Subcutaneous adipose tissue (tissue), 4 donors: ENCODE results near the gene SUN1. TPM values are rescaled to one million over a fixed set of nuclear protein-coding genes. Genes with fewer than 3 reads are reported as not detected.

ENCODE experiments used
- total RNA-seq, 4 donors: library from RNA; depleted of rRNA; stranded (reverse); fragments of >200 nt; gene quantifications; one replicate each; pipeline ENCODE4 v1.1.0, GENCODE V29; 2016
- TF ChIP-seq, protein P1 (sequence below): fragments of 450-650 bp; IDR thresholded peaks from one replicate; pipeline ENCODE4 v1.5.1; 2016; ENCODE audit warnings: low read depth, mild to moderate bottlenecking, control low read depth, antibody characterized with exemption, moderate library complexity

The SUN1 gene
- total RNA-seq, 4 donors from 2014 or later, result 103 to 239 (median 166) TPM

DNA sequence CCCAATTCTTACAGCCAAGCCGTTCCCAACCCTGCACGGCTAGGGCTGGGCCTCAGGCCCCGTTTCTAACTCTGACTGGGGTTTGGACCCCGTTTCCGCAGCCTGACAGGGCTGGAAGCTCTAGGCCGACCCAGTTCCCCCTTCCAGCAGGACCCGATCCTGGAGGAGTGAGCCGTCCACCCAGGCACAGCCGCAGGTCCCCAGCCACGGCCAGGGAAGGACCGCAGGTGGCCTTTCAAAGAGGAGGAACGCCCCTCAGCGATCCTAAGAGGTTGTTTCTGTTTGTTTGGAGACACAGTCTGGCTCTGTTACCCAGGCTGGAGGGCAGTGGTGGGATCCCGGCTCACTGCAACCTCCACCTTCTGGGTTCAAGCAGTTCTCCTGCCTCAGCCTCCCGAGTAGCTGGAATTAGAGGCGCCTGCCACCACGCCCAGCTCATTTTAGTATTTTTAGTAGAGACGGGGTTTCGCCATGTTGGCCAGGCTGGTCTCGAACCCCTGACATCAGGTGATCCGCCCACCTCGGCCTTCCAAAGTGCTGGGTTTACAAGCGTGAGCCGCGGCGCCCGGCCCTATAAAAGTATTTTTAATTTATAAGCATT, 43.3 kb downstream of the SUN1 start:
- TF ChIP-seq, protein P1, sequence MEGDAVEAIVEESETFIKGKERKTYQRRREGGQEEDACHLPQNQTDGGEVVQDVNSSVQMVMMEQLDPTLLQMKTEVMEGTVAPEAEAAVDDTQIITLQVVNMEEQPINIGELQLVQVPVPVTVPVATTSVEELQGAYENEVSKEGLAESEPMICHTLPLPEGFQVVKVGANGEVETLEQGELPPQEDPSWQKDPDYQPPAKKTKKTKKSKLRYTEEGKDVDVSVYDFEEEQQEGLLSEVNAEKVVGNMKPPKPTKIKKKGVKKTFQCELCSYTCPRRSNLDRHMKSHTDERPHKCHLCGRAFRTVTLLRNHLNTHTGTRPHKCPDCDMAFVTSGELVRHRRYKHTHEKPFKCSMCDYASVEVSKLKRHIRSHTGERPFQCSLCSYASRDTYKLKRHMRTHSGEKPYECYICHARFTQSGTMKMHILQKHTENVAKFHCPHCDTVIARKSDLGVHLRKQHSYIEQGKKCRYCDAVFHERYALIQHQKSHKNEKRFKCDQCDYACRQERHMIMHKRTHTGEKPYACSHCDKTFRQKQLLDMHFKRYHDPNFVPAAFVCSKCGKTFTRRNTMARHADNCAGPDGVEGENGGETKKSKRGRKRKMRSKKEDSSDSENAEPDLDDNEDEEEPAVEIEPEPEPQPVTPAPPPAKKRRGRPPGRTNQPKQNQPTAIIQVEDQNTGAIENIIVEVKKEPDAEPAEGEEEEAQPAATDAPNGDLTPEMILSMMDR, result no peak

GRCh38 chr7:876077-876971, 44.0 kb downstream of the SUN1 start, which contains the start of gene GET4:
GET4 (plus strand) TSS chr7:876554; CDS start chr7:876646, 92 bp downstream.
- TF ChIP-seq, protein P1, result no peak

DNA sequence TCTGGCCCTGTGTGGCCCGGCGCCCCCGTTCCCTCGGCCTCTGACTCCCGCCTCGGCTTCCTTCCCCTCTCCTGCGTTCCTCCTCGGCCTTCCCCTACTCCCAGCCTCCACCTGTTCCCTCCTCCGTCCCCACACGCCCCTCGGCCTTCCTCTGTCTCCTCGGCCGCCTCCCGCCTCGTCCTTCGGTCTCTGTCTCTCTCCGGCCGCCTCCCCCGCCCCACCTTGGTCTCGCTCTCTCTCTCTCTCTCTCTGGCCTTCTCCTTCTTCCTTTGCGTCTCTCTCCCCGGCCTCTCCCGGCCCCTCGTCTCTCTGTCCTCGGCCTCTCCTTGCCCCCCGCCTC, 44.7 kb downstream of the SUN1 start:
- TF ChIP-seq, protein P1, result no peak

GRCh38 chr7:877312-878232, 45.3 kb downstream of the SUN1 start:
- TF ChIP-seq, protein P1, result no peak

DNA sequence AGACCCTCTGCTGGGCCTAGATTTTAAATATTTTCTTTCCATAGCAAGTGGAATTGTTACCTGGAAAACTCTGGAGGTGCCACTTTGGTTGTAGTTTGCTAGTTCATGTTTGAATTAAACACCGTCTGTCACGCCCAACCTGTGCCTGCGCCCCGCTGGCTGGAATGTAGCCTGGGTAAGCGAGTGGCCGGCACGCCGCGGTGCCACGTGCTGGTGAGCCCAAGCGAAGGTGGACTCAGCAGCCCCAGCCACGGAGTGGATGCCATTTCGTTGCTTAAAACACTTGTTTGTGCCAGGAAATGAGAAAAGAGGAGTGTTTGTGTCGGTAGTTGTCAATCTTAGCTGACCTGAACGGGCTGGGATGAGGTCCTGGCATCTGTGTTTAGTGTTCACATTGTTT, 46.8 kb downstream of the SUN1 start:
- TF ChIP-seq, protein P1, result no peak

DNA sequence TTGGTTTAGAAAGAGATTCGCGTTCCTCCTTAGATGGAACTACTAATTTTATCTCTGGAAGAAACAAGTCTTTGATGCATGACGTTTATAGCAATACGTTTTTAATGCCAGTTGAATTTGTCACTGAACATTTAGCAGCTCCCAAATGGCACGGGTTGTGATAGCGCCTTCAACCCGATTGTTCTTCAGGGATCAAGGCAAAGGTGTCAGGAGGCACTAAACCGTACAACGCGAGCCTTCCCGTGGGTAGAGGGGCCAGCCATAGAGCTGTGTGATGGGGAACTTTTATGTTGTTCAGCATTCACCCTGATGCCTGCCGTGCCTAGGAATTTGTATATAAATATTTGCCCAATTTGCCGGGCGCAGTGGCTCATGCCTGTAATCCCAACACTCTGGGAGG, 47.4 kb downstream of the SUN1 start:
- TF ChIP-seq, protein P1, result no peak
